ENCODE data around the gene U2SURP. TPM values are rescaled to one million over a fixed set of nuclear protein-coding genes. Genes with fewer than 3 reads are reported as not detected.
A peak's percentile ranks its signal among the peaks of the same experiment; 100 is the strongest.

Gene U2SURP
- total RNA-seq, 4 donors from 2014 or later, result 43.2 to 63.7 (median 43.9) TPM

- no peak for ATAC-seq
- in situ Hi-C loops (cut with MboI; ENCODE audit: low sequenced_read_pairs in 4 of 4), result loop anchor here in 2 of 4 donors (10.0 to 25.0 kb wide), 2 partner anchors 156 to 394 kb away; partner anchors contain the start of genes ATR (in 1 of the 2) and PLS1 (in 1 of the 2)
- Histone ChIP-seq H3K4me3 (no peak overlapping the region), H3K9me3 (no peaks in the 10 kb centered on the region), H3K36me3 (no peaks in the 10 kb centered on the region), H3K4me1 (peaks cover 5 to 12% of the 10 kb centered on the region in 2 donors), H3K27me3 (no peaks in the 10 kb centered on the region), H3K27ac (no peak overlapping the region)
- no peak for TF ChIP-seq POLR2A (IDR thresholded peaks at IDR 0.05)
- intact Hi-C loops (cut with DNase I; ENCODE audit: low total_unique reads), result no loop called here
- no peak for DNase-seq
These were observed 20.3 kb upstream of the U2SURP start for GRCh38 chr3:142981108-142981507.

- H3K4me3 ChIP-seq, result no peak overlapping the region
- H3K4me1 ChIP-seq, result peaks cover 0 to 1% of the 10 kb centered on the region in 2 donors
- ATAC-seq, result no peak
- DNase-seq, result no peak
- no peaks in the 10 kb centered on the region for H3K9me3 ChIP-seq
- TF ChIP-seq POLR2A (IDR thresholded peaks at IDR 0.05) (no peak), CTCF (IDR thresholded peaks at IDR 0.05 in 4 of 5, conservative IDR thresholded peaks at IDR 0.05 in 1 of 5) (no peak)
- H3K27ac ChIP-seq, result no peak overlapping the region
- no peaks in the 10 kb centered on the region for H3K27me3 ChIP-seq
- H3K36me3 ChIP-seq, result no peaks in the 10 kb centered on the region
- intact Hi-C loops (cut with DNase I; ENCODE audit: low total_unique reads) (no loop called here), in situ Hi-C loops (cut with MboI; ENCODE audit: low sequenced_read_pairs in 4 of 4) (loop anchor here in 2 of 4 donors (10.0 to 25.0 kb wide), 2 partner anchors 157 to 395 kb away; partner anchors contain the start of genes ATR (in 1 of the 2) and PLS1 (in 1 of the 2))
These were observed 19.2 kb upstream of the U2SURP start for GRCh38 chr3:142982038-142982773.

GRCh38 chr3:142983318-142983717, 18.1 kb upstream of the U2SURP start:
- ATAC-seq (no peak), DNase-seq (no peak)
- peaks cover 0 to 8% of the 10 kb centered on the region in 2 donors for H3K4me1 ChIP-seq
- H3K9me3 ChIP-seq, result no peaks in the 10 kb centered on the region
- in situ Hi-C loops (cut with MboI; ENCODE audit: low sequenced_read_pairs in 4 of 4), result loop anchor here in 2 of 4 donors (10.0 to 25.0 kb wide), 2 partner anchors 159 to 396 kb away; partner anchors contain the start of genes ATR (in 1 of the 2) and PLS1 (in 1 of the 2)
- H3K36me3 ChIP-seq, result no peaks in the 10 kb centered on the region
- H3K4me3 ChIP-seq, result no peak overlapping the region
- intact Hi-C loops (cut with DNase I; ENCODE audit: low total_unique reads), result no loop called here
- no peak overlapping the region for H3K27ac ChIP-seq
- TF ChIP-seq POLR2A (IDR thresholded peaks at IDR 0.05), result no peak
- TF ChIP-seq CTCF (IDR thresholded peaks at IDR 0.05 in 4 of 5, conservative IDR thresholded peaks at IDR 0.05 in 1 of 5), result no peak
- H3K27me3 ChIP-seq, result no peaks in the 10 kb centered on the region

- H3K27me3 ChIP-seq, result no peaks in the 10 kb centered on the region
- no peak overlapping the region for H3K27ac ChIP-seq
- in situ Hi-C loops (cut with MboI; ENCODE audit: low sequenced_read_pairs in 4 of 4) (loop anchor here in 2 of 4 donors (10.0 to 25.0 kb wide), 2 partner anchors 159 to 397 kb away; partner anchors contain the start of genes ATR (in 1 of the 2) and PLS1 (in 1 of the 2)), intact Hi-C loops (cut with DNase I; ENCODE audit: low total_unique reads) (no loop called here)
- H3K4me3 ChIP-seq, result no peak overlapping the region
- H3K36me3 ChIP-seq, result no peaks in the 10 kb centered on the region
- no peak for TF ChIP-seq POLR2A (IDR thresholded peaks at IDR 0.05)
- no peak for DNase-seq
- H3K9me3 ChIP-seq, result no peaks in the 10 kb centered on the region
- no peak for ATAC-seq
- H3K4me1 ChIP-seq, result peaks cover 0 to 8% of the 10 kb centered on the region in 2 donors
These were observed 17.1 kb upstream of the U2SURP start for GRCh38 chr3:142984255-142984654.

GRCh38 chr3:142987080-142987700, 14.2 kb upstream of the U2SURP start:
- H3K9me3 ChIP-seq, result no peaks in the 10 kb centered on the region
- intact Hi-C loops (cut with DNase I; ENCODE audit: low total_unique reads), result loop anchor here (1.0 to 2.0 kb wide), 4 partner anchors 14 to 400 kb away; partner anchors contain the start of gene U2SURP
- DNase-seq (no peak), ATAC-seq (peak; percentile 48 to 62)
- H3K27me3 ChIP-seq, result no peaks in the 10 kb centered on the region
- in situ Hi-C loops (cut with MboI; ENCODE audit: low sequenced_read_pairs in 4 of 4), result loop anchor here in 2 of 4 donors (10.0 to 25.0 kb wide), 2 partner anchors 162 to 400 kb away; partner anchors contain the start of genes ATR (in 1 of the 2) and PLS1 (in 1 of the 2)
- H3K27ac ChIP-seq, result peak overlapping the region; percentile 52 to 74 (median 66)
- H3K36me3 ChIP-seq, result no peaks in the 10 kb centered on the region
- H3K4me1 ChIP-seq, result peaks cover 0 to 8% of the 10 kb centered on the region in 2 donors
- no peak for TF ChIP-seq POLR2A (IDR thresholded peaks at IDR 0.05)
- TF ChIP-seq CTCF (IDR thresholded peaks at IDR 0.05 in 4 of 5, conservative IDR thresholded peaks at IDR 0.05 in 1 of 5), result peak; percentile 45 to 70 (median 69)
- H3K4me3 ChIP-seq, result no peak overlapping the region
